Measurements from ENCODE around the gene LRRC18. TPM values are rescaled to one million over a fixed set of nuclear protein-coding genes. Genes with fewer than 3 reads are reported as not detected.

LRRC18 gene
- total RNA-seq, 1 donor: not detected

DNA sequence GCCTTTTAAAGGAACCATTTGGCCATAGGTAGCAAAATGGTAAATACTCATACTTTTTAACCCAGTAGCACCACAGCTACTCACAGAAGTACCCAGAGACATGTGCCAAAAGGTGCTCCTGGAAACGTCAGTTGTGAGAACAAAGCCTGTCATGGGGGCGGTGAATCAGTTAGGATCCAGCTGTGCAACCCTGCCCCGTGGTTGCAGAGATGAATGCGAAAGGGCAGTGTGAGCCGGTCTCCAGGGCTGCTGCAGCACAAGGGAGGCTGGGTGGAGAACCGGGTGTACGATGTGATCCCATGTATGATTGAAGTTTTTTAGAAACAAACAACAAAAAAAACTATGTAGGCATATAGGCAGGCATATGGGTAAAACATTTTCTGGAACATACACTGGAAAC is 1.3 kb upstream of the LRRC18 start:
- no peak overlapping the region for H3K4me3 ChIP-seq (ENCODE audit: low read depth, low read length)
- no peak for DNase-seq (ENCODE audit: low read depth)
- TF ChIP-seq, protein P1, sequence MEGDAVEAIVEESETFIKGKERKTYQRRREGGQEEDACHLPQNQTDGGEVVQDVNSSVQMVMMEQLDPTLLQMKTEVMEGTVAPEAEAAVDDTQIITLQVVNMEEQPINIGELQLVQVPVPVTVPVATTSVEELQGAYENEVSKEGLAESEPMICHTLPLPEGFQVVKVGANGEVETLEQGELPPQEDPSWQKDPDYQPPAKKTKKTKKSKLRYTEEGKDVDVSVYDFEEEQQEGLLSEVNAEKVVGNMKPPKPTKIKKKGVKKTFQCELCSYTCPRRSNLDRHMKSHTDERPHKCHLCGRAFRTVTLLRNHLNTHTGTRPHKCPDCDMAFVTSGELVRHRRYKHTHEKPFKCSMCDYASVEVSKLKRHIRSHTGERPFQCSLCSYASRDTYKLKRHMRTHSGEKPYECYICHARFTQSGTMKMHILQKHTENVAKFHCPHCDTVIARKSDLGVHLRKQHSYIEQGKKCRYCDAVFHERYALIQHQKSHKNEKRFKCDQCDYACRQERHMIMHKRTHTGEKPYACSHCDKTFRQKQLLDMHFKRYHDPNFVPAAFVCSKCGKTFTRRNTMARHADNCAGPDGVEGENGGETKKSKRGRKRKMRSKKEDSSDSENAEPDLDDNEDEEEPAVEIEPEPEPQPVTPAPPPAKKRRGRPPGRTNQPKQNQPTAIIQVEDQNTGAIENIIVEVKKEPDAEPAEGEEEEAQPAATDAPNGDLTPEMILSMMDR (IDR thresholded peaks at IDR 0.05; ENCODE audit: insufficient read depth, low read length): no peak

DNA sequence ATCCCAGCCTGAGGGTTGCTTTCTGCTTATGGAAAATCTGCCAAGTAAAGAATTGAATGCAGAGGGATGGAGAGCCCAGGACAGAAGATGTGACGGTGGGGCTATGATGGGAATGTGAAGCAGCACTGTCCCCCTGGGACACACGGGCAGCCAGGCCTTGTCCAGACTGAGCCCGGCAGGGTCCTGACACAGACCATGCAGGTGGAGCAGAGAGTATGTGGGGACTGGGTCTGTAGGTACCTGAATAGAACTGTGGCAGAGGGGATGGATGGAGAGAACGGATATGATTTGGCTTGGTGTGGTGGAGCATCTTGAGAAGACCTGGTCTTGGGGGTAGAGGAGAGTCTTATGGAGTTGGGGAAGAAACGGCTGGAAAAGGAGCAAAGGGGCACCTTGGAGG is 732 bp upstream of the LRRC18 start:
- no peak overlapping the region for H3K4me3 ChIP-seq (ENCODE audit: low read depth, low read length)
- no peak for DNase-seq (ENCODE audit: low read depth)
- TF ChIP-seq, protein P1 (IDR thresholded peaks at IDR 0.05; ENCODE audit: insufficient read depth, low read length): no peak

DNA sequence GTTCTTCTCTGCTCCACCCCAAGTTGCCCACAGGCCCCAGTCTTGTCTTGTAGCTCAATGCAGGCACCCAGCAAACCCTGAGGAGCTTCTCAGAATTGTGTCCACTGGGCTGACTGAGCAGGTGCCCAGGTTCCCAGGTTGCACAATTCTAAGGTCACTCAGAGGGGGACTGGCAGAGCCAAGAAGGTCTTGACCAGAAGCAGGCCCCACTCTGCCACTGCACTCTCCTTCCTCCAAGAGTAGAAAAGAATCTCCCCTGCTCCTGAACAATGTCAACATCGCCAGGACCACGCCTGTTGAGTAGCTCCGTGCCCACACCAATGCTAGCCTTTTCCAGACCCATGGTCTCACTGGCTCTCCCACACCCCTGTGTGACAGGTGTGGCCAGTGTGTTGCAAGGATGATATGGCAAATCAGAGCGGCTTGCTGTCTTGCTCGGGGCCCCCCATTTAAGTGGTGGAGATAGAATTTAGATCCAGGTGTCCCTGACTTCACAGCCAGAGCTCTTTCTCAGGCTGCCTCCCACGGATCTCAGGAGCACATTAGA is 577 bp downstream of the LRRC18 start:
- H3K4me3 ChIP-seq (ENCODE audit: low read depth, low read length): no peak overlapping the region
- TF ChIP-seq, protein P1 (IDR thresholded peaks at IDR 0.05; ENCODE audit: insufficient read depth, low read length): no peak
- no peak for DNase-seq (ENCODE audit: low read depth)

DNA sequence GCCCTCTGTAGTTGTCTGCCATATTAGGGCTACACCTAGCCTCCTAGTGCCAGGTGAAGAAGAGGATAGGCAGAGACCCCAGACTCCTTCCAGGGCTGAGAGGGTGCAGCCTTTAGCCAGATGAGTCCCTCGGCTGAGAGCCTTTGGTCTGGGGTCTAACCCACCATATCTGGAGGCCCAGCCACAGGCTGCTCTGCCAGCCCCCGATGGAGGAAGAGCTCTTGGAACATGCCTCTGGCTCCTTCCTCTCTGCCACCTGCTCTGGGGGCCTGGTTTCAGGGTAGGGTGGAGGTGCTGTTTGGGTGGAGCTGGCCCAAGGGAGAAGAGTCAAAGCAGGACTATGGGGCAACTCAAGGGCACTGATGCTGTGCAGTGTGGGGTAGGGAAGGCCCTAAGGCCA is 1.4 kb downstream of the LRRC18 start:
- no peak overlapping the region for H3K4me3 ChIP-seq (ENCODE audit: low read depth, low read length)
- DNase-seq (ENCODE audit: low read depth): no peak

DNA sequence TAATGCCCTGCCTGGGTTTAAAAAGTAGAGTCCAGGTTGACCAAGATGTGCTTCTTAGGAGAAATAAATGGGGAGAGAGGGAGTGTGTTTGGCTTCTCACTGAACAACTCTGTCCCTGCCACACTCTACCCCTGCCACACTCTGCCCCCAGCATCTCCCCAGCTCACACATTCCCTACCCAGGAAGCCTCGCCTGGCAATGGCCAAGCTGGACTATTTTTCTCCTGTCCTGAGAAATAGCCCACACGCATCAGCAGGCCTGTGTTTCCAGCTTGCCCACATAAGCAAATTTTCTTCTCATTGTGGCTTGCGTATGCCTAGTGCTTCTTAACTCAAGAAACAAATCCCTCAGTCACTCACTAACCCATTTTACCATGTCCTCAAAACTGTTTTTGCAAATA is 1.8 kb downstream of the LRRC18 start:
- DNase-seq (ENCODE audit: low read depth): no peak
- TF ChIP-seq, protein P1 (IDR thresholded peaks at IDR 0.05; ENCODE audit: insufficient read depth, low read length): no peak
- H3K4me3 ChIP-seq (ENCODE audit: low read depth, low read length): no peak overlapping the region

More for the DNA sequence above, 1.4 kb downstream of the LRRC18 start:
- TF ChIP-seq, protein P1 (IDR thresholded peaks at IDR 0.05; ENCODE audit: insufficient read depth, low read length): no peak

DNA sequence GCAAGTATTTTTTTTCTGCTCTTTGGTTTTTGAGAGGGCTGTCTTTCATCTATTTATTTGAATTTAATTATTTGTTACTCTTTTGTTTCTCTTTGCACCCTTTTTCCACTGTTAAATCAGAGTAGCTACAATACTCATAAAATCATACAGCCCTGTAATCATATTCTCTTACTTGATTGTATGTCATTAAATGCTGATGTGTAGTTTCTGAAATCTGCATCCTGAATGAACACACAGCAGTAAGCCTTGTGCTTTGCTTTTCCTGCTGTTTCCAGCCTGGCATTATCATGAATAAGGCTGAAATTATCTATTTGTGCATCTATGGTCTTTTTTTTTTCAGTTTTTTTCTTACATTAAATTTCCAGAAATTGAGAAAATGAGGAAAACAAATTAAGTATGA is 4.1 kb downstream of the LRRC18 start:
- no peak for DNase-seq (ENCODE audit: low read depth)
- H3K4me3 ChIP-seq (ENCODE audit: low read depth, low read length): no peak overlapping the region
- TF ChIP-seq, protein P1 (IDR thresholded peaks at IDR 0.05; ENCODE audit: insufficient read depth, low read length): no peak
